NCI-H748 (cell line): ENCODE results near the gene TCF15.
"Not testable (repeated sequence)": the region's sequence is repeated elsewhere in the genome, so short reads cannot be mapped to it uniquely, and the experiment has no call there.

Experiments used
- DNase-seq: peaks from one replicate; lab custom pipeline; 2025; ENCODE audit not compliant: unreplicated experiment; lab: John Stamatoyannopoulos, UW

Gene TCF15

GRCh38 chr20:642398-643174, 32.5 kb upstream of the TCF15 start:
- DNase-seq: peak; percentile 61

GRCh38 chr20:642013-642397, 31.9 kb upstream of the TCF15 start:
- not testable (repeated sequence) for DNase-seq

GRCh38 chr20:641516-641875, 31.4 kb upstream of the TCF15 start:
- peak; percentile 62 for DNase-seq

- no peak for DNase-seq
Observed at GRCh38 chr20:640674-641515, 30.8 kb upstream of the TCF15 start.

- no peak for DNase-seq
Observed at GRCh38 chr20:638579-638978, 28.5 kb upstream of the TCF15 start.

- DNase-seq: no peak
Observed at GRCh38 chr20:637559-637958, 27.4 kb upstream of the TCF15 start.

GRCh38 chr20:635893-636338, 25.8 kb upstream of the TCF15 start:
- DNase-seq: no peak

GRCh38 chr20:635028-635892, 25.2 kb upstream of the TCF15 start:
- no peak for DNase-seq

- DNase-seq: peak; percentile 34
Observed at GRCh38 chr20:634148-634925, 24.2 kb upstream of the TCF15 start.

- DNase-seq: no peak
Observed at GRCh38 chr20:631101-631500, 21.0 kb upstream of the TCF15 start.

GRCh38 chr20:626579-626978, 16.5 kb upstream of the TCF15 start:
- DNase-seq: no peak

GRCh38 chr20:625360-625932, 15.3 kb upstream of the TCF15 start:
- no peak for DNase-seq

GRCh38 chr20:623704-624103, 13.6 kb upstream of the TCF15 start:
- DNase-seq: no peak

- no peak for DNase-seq
Observed at GRCh38 chr20:623021-623420, 12.9 kb upstream of the TCF15 start.

GRCh38 chr20:622161-622560, 12.1 kb upstream of the TCF15 start:
- DNase-seq: no peak

- no peak for DNase-seq
Observed at GRCh38 chr20:621125-621756, 11.1 kb upstream of the TCF15 start.

GRCh38 chr20:620246-620645, 10.1 kb upstream of the TCF15 start:
- DNase-seq: no peak

- no peak for DNase-seq
Observed at GRCh38 chr20:618980-619379, 8.9 kb upstream of the TCF15 start.

GRCh38 chr20:617934-618690, 8.0 kb upstream of the TCF15 start:
- DNase-seq: no peak
